Panc1 (cell line): ENCODE measurements around the gene NCAPG2.

ENCODE experiments used
- CTCF ChIP-seq: fragments of 450-650 bp; IDR thresholded peaks from 2 replicates; pipeline ENCODE4 v1.5.1; 2017; ENCODE audit warnings: mild to moderate bottlenecking
- POLR2AphosphoS5 ChIP-seq: IDR thresholded peaks from 2 replicates; pipeline ENCODE4 v1.6.1; 2012; ENCODE audit warnings: mild to moderate bottlenecking, low read depth, low read length, moderate library complexity
- REST ChIP-seq, 2 experiments: IDR thresholded peaks; 2 replicates each; pipeline ENCODE4 v1.6.1; 2011 to 2012; ENCODE audit warnings: low read depth in 2 of 2, control low read depth in 1 of 2, low read length in 1 of 2, mild to moderate bottlenecking in 1 of 2, moderate library complexity in 1 of 2; ENCODE audit not compliant: insufficient read depth in 1 of 2
- SIN3A ChIP-seq: IDR thresholded peaks from 2 replicates; pipeline ENCODE4 v1.6.1; 2012; ENCODE audit warnings: low read depth, mild to moderate bottlenecking, low read length, moderate library complexity, borderline replicate concordance; ENCODE audit not compliant: insufficient read depth
- TCF7L2 ChIP-seq: IDR thresholded peaks from 2 replicates; pipeline ENCODE4 v1.6.1; 2011; ENCODE audit warnings: mild to moderate bottlenecking, low read depth, low read length, inconsistent platforms

GRCh38 chr7:158733775-158734494, 29.3 kb upstream of the NCAPG2 start:
- TF ChIP-seq CTCF, result no peak; the same call in 1 of the 2 replicates
- TF ChIP-seq POLR2AphosphoS5, result no peak
- no peak for TF ChIP-seq REST (IDR thresholded peaks at IDR 0.05; ENCODE audit: insufficient read depth in 1 of 2, low read depth in 2 of 2, low read length in 1 of 2)
- TF ChIP-seq SIN3A, result no peak
- no peak for TF ChIP-seq TCF7L2
